Measurements from ENCODE around the gene C1orf174.

DNA sequence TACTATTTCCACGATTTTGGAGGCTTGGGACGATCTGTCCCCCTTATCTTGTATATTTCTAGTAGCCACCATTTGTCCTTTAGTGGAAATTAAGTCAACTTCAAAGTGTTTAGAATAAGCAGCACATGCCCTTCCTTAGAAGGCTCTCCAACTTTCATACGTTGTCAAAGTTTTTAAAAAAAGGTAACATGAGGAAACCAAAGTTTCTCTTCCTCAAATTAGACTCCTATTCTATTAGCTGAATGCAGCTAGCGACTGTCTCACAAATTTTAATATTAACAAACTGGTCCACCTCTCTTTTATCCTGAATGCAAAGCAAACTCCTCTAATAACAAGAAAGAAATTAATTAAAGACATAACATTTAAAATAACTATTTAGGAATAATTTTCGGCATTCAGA is 6.9 kb downstream of the C1orf174 start:
- TF ChIP-seq, protein P1, sequence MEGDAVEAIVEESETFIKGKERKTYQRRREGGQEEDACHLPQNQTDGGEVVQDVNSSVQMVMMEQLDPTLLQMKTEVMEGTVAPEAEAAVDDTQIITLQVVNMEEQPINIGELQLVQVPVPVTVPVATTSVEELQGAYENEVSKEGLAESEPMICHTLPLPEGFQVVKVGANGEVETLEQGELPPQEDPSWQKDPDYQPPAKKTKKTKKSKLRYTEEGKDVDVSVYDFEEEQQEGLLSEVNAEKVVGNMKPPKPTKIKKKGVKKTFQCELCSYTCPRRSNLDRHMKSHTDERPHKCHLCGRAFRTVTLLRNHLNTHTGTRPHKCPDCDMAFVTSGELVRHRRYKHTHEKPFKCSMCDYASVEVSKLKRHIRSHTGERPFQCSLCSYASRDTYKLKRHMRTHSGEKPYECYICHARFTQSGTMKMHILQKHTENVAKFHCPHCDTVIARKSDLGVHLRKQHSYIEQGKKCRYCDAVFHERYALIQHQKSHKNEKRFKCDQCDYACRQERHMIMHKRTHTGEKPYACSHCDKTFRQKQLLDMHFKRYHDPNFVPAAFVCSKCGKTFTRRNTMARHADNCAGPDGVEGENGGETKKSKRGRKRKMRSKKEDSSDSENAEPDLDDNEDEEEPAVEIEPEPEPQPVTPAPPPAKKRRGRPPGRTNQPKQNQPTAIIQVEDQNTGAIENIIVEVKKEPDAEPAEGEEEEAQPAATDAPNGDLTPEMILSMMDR (IDR thresholded peaks at IDR 0.05) = no peak
- TF ChIP-seq POLR2A (IDR thresholded peaks at IDR 0.05) = no peak
